ENCODE data around the gene SYK. TPM values are rescaled to one million over a fixed set of nuclear protein-coding genes. Genes with fewer than 3 reads are reported as not detected.

SYK gene
- total and polyA plus RNA-seq, 2 experiments from 2014 or later, result 4.9 to 5.1 TPM

DNA sequence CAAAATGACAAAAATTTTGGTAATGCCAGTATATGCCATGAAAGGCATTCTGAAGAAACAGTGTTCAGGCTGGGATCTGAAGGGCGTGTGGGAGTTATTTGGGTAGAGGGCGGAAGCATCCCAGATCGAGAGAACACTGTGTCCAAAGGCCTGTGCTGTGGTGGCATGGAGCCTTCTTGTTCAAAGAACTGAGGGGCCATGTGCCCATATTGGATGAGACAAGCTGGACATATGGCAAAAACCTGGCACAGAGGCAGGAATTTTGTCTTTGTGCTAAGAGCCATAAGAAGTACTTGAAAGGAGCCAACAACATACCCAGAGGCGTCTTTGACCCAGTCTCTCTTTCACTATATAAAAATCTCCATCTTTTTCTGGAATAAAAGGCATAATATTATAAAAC lies 128.0 kb downstream of the SYK start:
- no peak for DNase-seq (ENCODE audit: low spot score)
- H3K27me3 ChIP-seq, result no peaks in the 10 kb centered on the region

DNA sequence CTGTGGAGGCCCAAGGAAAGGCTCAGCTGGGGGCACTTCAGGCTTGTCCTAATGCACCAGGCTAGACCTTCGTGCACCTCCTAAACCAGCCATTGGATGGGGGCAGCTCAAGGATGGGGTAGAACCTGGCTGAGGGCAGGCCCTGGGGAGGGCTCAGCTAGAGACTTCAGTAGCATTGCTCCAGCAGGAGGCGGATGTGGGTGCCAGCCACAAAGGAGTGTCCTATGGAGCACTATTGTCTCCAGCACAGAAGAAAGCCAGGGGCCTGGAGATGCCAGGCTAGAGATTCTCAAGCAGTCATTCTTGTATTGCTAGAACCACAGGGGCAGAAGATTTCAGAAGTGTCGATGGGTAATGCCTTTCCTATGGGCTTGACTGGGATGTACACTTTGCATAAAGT lies 131.8 kb downstream of the SYK start:
- 95% methylated on average over 3 of the region's 3 CpGs for WGBS (ENCODE audit: low lambda C conversion rate, missing lambda C conversion rate)
- H3K4me3 ChIP-seq, result no peak overlapping the region
- no peak for DNase-seq (ENCODE audit: low spot score)
- H3K4me1 ChIP-seq (ENCODE audit: insufficient read depth), result no peaks in the 10 kb centered on the region
- H3K27ac ChIP-seq, result no peak overlapping the region
- no peaks in the 10 kb centered on the region for H3K79me2 ChIP-seq
- no peaks in the 10 kb centered on the region for H3K27me3 ChIP-seq
- no peak overlapping the region for H2AFZ ChIP-seq
- no peaks in the 10 kb centered on the region for H3K36me3 ChIP-seq (replicated peaks; ENCODE audit: insufficient read depth, low read depth)
- H3K9me2 ChIP-seq (replicated peaks; ENCODE audit: insufficient read depth), result no peaks in the 10 kb centered on the region
- no peaks in the 10 kb centered on the region for H3K9me3 ChIP-seq (ENCODE audit: low read depth)
- no peak for TF ChIP-seq CTCF (IDR thresholded peaks at IDR 0.05; ENCODE audit: poor library complexity)
- TF ChIP-seq EZH2phosphoT487 (IDR thresholded peaks at IDR 0.05; ENCODE audit: low read depth, severe bottlenecking, unreplicated experiment), result no peak
- no peak overlapping the region for H3K4me2 ChIP-seq
- no peaks in the 10 kb centered on the region for H4K20me1 ChIP-seq (ENCODE audit: insufficient read depth, poor library complexity, severe bottlenecking)

More for the DNA sequence above, 128.0 kb downstream of the SYK start:
- TF ChIP-seq EZH2phosphoT487 (IDR thresholded peaks at IDR 0.05; ENCODE audit: low read depth, severe bottlenecking, unreplicated experiment) (no peak), CTCF (IDR thresholded peaks at IDR 0.05; ENCODE audit: poor library complexity) (no peak), EZH2 (IDR thresholded peaks at IDR 0.05; ENCODE audit: borderline replicate concordance) (no peak)
- Histone ChIP-seq H3K27ac (no peak overlapping the region), H3K79me2 (no peaks in the 10 kb centered on the region), H3K9me3 (ENCODE audit: low read depth) (no peaks in the 10 kb centered on the region), H3K9me2 (replicated peaks; ENCODE audit: insufficient read depth) (no peaks in the 10 kb centered on the region), H3K4me3 (no peak overlapping the region), H3K36me3 (replicated peaks; ENCODE audit: insufficient read depth, low read depth) (no peaks in the 10 kb centered on the region), H2AFZ (no peak overlapping the region), H3K4me1 (ENCODE audit: insufficient read depth) (peaks cover 8% of the 10 kb centered on the region), H3K4me2 (no peak overlapping the region), H4K20me1 (ENCODE audit: insufficient read depth, poor library complexity, severe bottlenecking) (no peaks in the 10 kb centered on the region)
- WGBS (ENCODE audit: low lambda C conversion rate, missing lambda C conversion rate), result 94% methylated on average over 4 of the region's 4 CpGs

- no peaks in the 10 kb centered on the region for H3K79me2 ChIP-seq
- no peaks in the 10 kb centered on the region for H3K27me3 ChIP-seq
- H3K4me2 ChIP-seq, result no peak overlapping the region
- H2AFZ ChIP-seq, result no peak overlapping the region
- no peak overlapping the region for H3K27ac ChIP-seq
- DNase-seq (ENCODE audit: low spot score), result no peak
- H3K9me3 ChIP-seq (ENCODE audit: low read depth), result no peaks in the 10 kb centered on the region
- H3K4me1 ChIP-seq (ENCODE audit: insufficient read depth), result no peaks in the 10 kb centered on the region
- TF ChIP-seq EZH2 (IDR thresholded peaks at IDR 0.05; ENCODE audit: borderline replicate concordance) (no peak), CTCF (IDR thresholded peaks at IDR 0.05; ENCODE audit: poor library complexity) (no peak), EZH2phosphoT487 (IDR thresholded peaks at IDR 0.05; ENCODE audit: low read depth, severe bottlenecking, unreplicated experiment) (no peak)
- 77% methylated on average over 3 of the region's 3 CpGs for WGBS (ENCODE audit: low lambda C conversion rate, missing lambda C conversion rate)
- no peaks in the 10 kb centered on the region for H3K9me2 ChIP-seq (replicated peaks; ENCODE audit: insufficient read depth)
- no peak overlapping the region for H3K4me3 ChIP-seq
- no peaks in the 10 kb centered on the region for H3K36me3 ChIP-seq (replicated peaks; ENCODE audit: insufficient read depth, low read depth)
- H4K20me1 ChIP-seq (ENCODE audit: insufficient read depth, poor library complexity, severe bottlenecking), result no peaks in the 10 kb centered on the region
Measured at GRCh38 chr9:90939351-90939750, 137.7 kb downstream of the SYK start.

GRCh38 chr9:90940280-90940679 lies 138.7 kb downstream of the SYK start:
- Histone ChIP-seq H3K27ac (no peak overlapping the region), H3K4me1 (ENCODE audit: insufficient read depth) (no peaks in the 10 kb centered on the region), H3K36me3 (replicated peaks; ENCODE audit: insufficient read depth, low read depth) (no peaks in the 10 kb centered on the region), H3K79me2 (no peaks in the 10 kb centered on the region), H3K9me2 (replicated peaks; ENCODE audit: insufficient read depth) (no peaks in the 10 kb centered on the region), H2AFZ (no peak overlapping the region), H3K4me3 (no peak overlapping the region), H4K20me1 (ENCODE audit: insufficient read depth, poor library complexity, severe bottlenecking) (no peaks in the 10 kb centered on the region), H3K27me3 (no peaks in the 10 kb centered on the region), H3K9me3 (ENCODE audit: low read depth) (no peaks in the 10 kb centered on the region), H3K4me2 (no peak overlapping the region)
- DNase-seq (ENCODE audit: low spot score), result no peak
- 89% methylated on average over 1 of the region's 1 CpG for WGBS (ENCODE audit: low lambda C conversion rate, missing lambda C conversion rate)
- TF ChIP-seq EZH2 (IDR thresholded peaks at IDR 0.05; ENCODE audit: borderline replicate concordance) (no peak), EZH2phosphoT487 (IDR thresholded peaks at IDR 0.05; ENCODE audit: low read depth, severe bottlenecking, unreplicated experiment) (no peak), CTCF (IDR thresholded peaks at IDR 0.05; ENCODE audit: poor library complexity) (no peak)
